Mesenchymal stem cell (in vitro differentiated cells and primary cell): ENCODE data around the gene GATAD1. TPM values are rescaled to one million over a fixed set of nuclear protein-coding genes. Genes with fewer than 3 reads are reported as not detected.

Experiments used
- DNase-seq: peaks from one replicate; pipeline ENCODE4 v3.0.0-alpha.2; 2013
- H2AFZ ChIP-seq: one replicate; pipeline ENCODE4 v1.6.1; 2013; ENCODE audit warnings: low read depth, mild to moderate bottlenecking, control low read depth, inconsistent platforms, low read length, moderate library complexity
- H2AK5ac ChIP-seq: 2 replicates; pipeline ENCODE4 v1.6.1; 2013; ENCODE audit warnings: low read length, moderate library complexity, mild to moderate bottlenecking, inconsistent platforms; ENCODE audit not compliant: severe bottlenecking
- H2BK120ac ChIP-seq: one replicate; pipeline ENCODE4 v1.6.1; 2013; ENCODE audit warnings: low read depth, mild to moderate bottlenecking, inconsistent platforms, low read length, moderate library complexity
- H2BK12ac ChIP-seq, 2 experiments: one replicate each; pipeline ENCODE4 v1.6.1; 2013; ENCODE audit warnings: inconsistent platforms in 2 of 2, low read length in 2 of 2, mild to moderate bottlenecking in 2 of 2, moderate library complexity in 2 of 2, control low read depth in 1 of 2
- H2BK15ac ChIP-seq: one replicate; pipeline ENCODE4 v1.6.1; 2013; ENCODE audit warnings: mild to moderate bottlenecking, low read depth, inconsistent platforms; ENCODE audit not compliant: poor library complexity, severe bottlenecking
- H2BK5ac ChIP-seq: 2 replicates; pipeline ENCODE4 v1.6.1; 2013; ENCODE audit warnings: low read depth, mild to moderate bottlenecking, low read length, control low read depth, inconsistent platforms; ENCODE audit not compliant: poor library complexity, severe bottlenecking
- H3K14ac ChIP-seq, 2 experiments: one replicate each; pipeline ENCODE4 v1.6.1; 2013; ENCODE audit warnings: inconsistent platforms in 2 of 2, low read length in 2 of 2, control low read depth in 1 of 2, mild to moderate bottlenecking in 1 of 2, moderate library complexity in 1 of 2
- H3K18ac ChIP-seq, 2 experiments: one replicate each; pipeline ENCODE4 v1.6.1; 2013; ENCODE audit warnings: inconsistent platforms in 2 of 2, low read length in 2 of 2, control low read depth in 1 of 2, low read depth in 1 of 2, mild to moderate bottlenecking in 1 of 2
- H3K23ac ChIP-seq, 2 experiments: one replicate each; pipeline ENCODE4 v1.6.1; 2013; ENCODE audit warnings: inconsistent platforms in 2 of 2, low read length in 2 of 2, mild to moderate bottlenecking in 2 of 2, moderate library complexity in 2 of 2, control low read depth in 1 of 2
- H3K27ac ChIP-seq: 2 replicates; pipeline ENCODE4 v1.5.1; 2013; ENCODE audit warnings: mild to moderate bottlenecking, moderate library complexity, low read length, control low read depth, inconsistent platforms; ENCODE audit not compliant: poor library complexity, severe bottlenecking
- H3K27me3 ChIP-seq, 2 experiments: 2 replicates each; pipeline versions ENCODE4 v1.6.1 to v1.7.0; 2013; ENCODE audit warnings: low read length in 2 of 2, mild to moderate bottlenecking in 2 of 2, moderate library complexity in 2 of 2, control low read depth in 1 of 2, inconsistent platforms in 1 of 2; ENCODE audit not compliant: control insufficient read depth in 1 of 2, insufficient read depth in 1 of 2
- H3K36me3 ChIP-seq, 2 experiments: 2 replicates each; pipeline versions ENCODE4 v1.6.1 to v1.7.0; 2013; ENCODE audit warnings: low read length in 2 of 2, control low read depth in 1 of 2, inconsistent platforms in 1 of 2, low read depth in 1 of 2, mild to moderate bottlenecking in 1 of 2; ENCODE audit not compliant: insufficient read depth in 2 of 2, control insufficient read depth in 1 of 2
- H3K4ac ChIP-seq, 2 experiments: one replicate each; pipeline ENCODE4 v1.6.1; 2013; ENCODE audit warnings: inconsistent platforms in 2 of 2, low read length in 2 of 2, mild to moderate bottlenecking in 2 of 2, moderate library complexity in 2 of 2, control low read depth in 1 of 2, low read depth in 1 of 2
- H3K4me1 ChIP-seq: 2 replicates; pipeline ENCODE4 v1.6.1; 2013; ENCODE audit warnings: low read depth, low read length, control low read depth; ENCODE audit not compliant: control insufficient read depth, insufficient read depth
- H3K4me2 ChIP-seq: 2 replicates; pipeline ENCODE4 v1.6.1; 2013; ENCODE audit warnings: low read length, mild to moderate bottlenecking, inconsistent platforms; ENCODE audit not compliant: poor library complexity, severe bottlenecking
- H3K4me3 ChIP-seq, 2 experiments: 2 replicates each; pipeline versions ENCODE4 v1.5.1 to v1.7.0; 2013; ENCODE audit warnings: low read length in 2 of 2, mild to moderate bottlenecking in 2 of 2, control low read depth in 1 of 2, low read depth in 1 of 2; ENCODE audit not compliant: insufficient read depth in 1 of 2
- H3K79me1 ChIP-seq: replicated peaks from 2 replicates; pipeline ENCODE4 v1.6.1; 2013; ENCODE audit warnings: mild to moderate bottlenecking, control low read depth, low read length, inconsistent platforms; ENCODE audit not compliant: poor library complexity, severe bottlenecking
- H3K9ac ChIP-seq: 2 replicates; pipeline ENCODE4 v1.7.0; 2013; ENCODE audit warnings: mild to moderate bottlenecking, low read length, moderate library complexity
- H3K9me3 ChIP-seq: 2 replicates; pipeline ENCODE4 v1.7.0; 2013; ENCODE audit warnings: mild to moderate bottlenecking, low read length; ENCODE audit not compliant: control insufficient read depth
- H4K8ac ChIP-seq: one replicate; pipeline ENCODE4 v1.6.1; 2013; ENCODE audit warnings: inconsistent platforms, mild to moderate bottlenecking, low read length, moderate library complexity
- H4K91ac ChIP-seq: one replicate; pipeline ENCODE4 v1.6.1; 2013; ENCODE audit warnings: mild to moderate bottlenecking, low read length, inconsistent platforms
- WGBS: methylation state at CpG from one replicate; pipeline ENCODE4 v1.1.7; 2013; ENCODE audit warnings: mixed read lengths; 5-methylcytosine and 5-hydroxymethylcytosine counted together
- polyA plus RNA-seq, 2 experiments: library from polyadenylated mRNA; stranded (reverse); fragments of 200-250 nt; gene quantifications; one replicate each; pipeline ENCODE4 v1.2.3, GENCODE V29; 2013

Gene GATAD1
- 29.5 TPM for polyA plus RNA-seq (2013, experiment 1 of 2)
- 29.2 TPM for polyA plus RNA-seq (2013, experiment 2 of 2)

GRCh38 chr7:92447345-92448204 is at the start of gene GATAD1:
GATAD1 (plus strand) TSS chr7:92447482; CDS start chr7:92447730, 248 bp downstream.
- H3K36me3 ChIP-seq, result peaks cover 8 to 35% of the 10 kb centered on the region in 2 experiments
- H3K27me3 ChIP-seq, result no peaks in the 10 kb centered on the region
- peak within 1 kb of the TSS; percentile 81 for H3K4me2 ChIP-seq
- no peak within 1 kb of the TSS for H2BK12ac ChIP-seq
- H3K4me1 ChIP-seq, result no peaks in the 10 kb centered on the region
- peak within 1 kb of the TSS in 1 of 2 experiments; percentile 81 for H3K14ac ChIP-seq
- H3K18ac ChIP-seq, result peak within 1 kb of the TSS; percentile 70 to 95
- peak within 1 kb of the TSS; percentile 96 for H4K91ac ChIP-seq
- H3K79me1 ChIP-seq, result peaks cover 8% of the 10 kb centered on the region
- peak within 1 kb of the TSS; percentile 85 to 88 for H3K4me3 ChIP-seq
- WGBS, result 1% methylated on average over 50 of the region's 87 CpGs
- H2BK15ac ChIP-seq, result peak within 1 kb of the TSS; percentile 99
- peak within 1 kb of the TSS; percentile 28 to 97 for H3K4ac ChIP-seq
- no peak within 1 kb of the TSS for H3K27ac ChIP-seq
- no peaks in the 10 kb centered on the region for H3K9me3 ChIP-seq
- H2BK120ac ChIP-seq, result peak within 1 kb of the TSS; percentile 90
- peak within 1 kb of the TSS; percentile 95 for H3K9ac ChIP-seq
- peak within 1 kb of the TSS; percentile 96 for H4K8ac ChIP-seq
- peak within 1 kb of the TSS; percentile 58 for H2BK5ac ChIP-seq
- no peak within 1 kb of the TSS for H2AK5ac ChIP-seq
- DNase-seq, result peak; percentile 91
- H2AFZ ChIP-seq, result peak within 1 kb of the TSS; percentile 3
- H3K23ac ChIP-seq, result peak within 1 kb of the TSS in 1 of 2 experiments; percentile 92

GRCh38 chr7:92397542-92397941 is 49.7 kb upstream of the GATAD1 start:
- H3K9ac ChIP-seq, result no peak overlapping the region
- 98% methylated on average over 5 of the region's 6 CpGs for WGBS

GRCh38 chr7:92400013-92400412 is 47.3 kb upstream of the GATAD1 start:
- Histone ChIP-seq H2AK5ac (no peak overlapping the region), H4K8ac (no peak overlapping the region), H3K4me1 (no peaks in the 10 kb centered on the region), H3K27ac (no peak overlapping the region), H3K18ac (no peak overlapping the region), H2BK120ac (no peak overlapping the region), H3K23ac (no peak overlapping the region), H3K27me3 (no peaks in the 10 kb centered on the region), H2AFZ (no peak overlapping the region), H3K9ac (no peak overlapping the region), H2BK15ac (no peak overlapping the region), H3K4me2 (no peak overlapping the region), H4K91ac (no peak overlapping the region), H2BK12ac (no peak overlapping the region), H2BK5ac (no peak overlapping the region), H3K79me1 (peaks cover 1% of the 10 kb centered on the region), H3K4me3 (no peak overlapping the region), H3K4ac (no peak overlapping the region), H3K14ac (no peak overlapping the region), H3K9me3 (no peaks in the 10 kb centered on the region), H3K36me3 (peaks cover 18 to 51% of the 10 kb centered on the region in 2 experiments)
- WGBS, result 100% methylated on average over 2 of the region's 2 CpGs
- DNase-seq, result no peak

More at GRCh38 chr7:92397542-92397941, 49.7 kb upstream of the GATAD1 start:
- Histone ChIP-seq H3K18ac (no peak overlapping the region), H3K14ac (no peak overlapping the region), H3K27ac (no peak overlapping the region), H3K4me3 (no peak overlapping the region), H2BK15ac (no peak overlapping the region), H3K79me1 (no peaks in the 10 kb centered on the region), H2BK5ac (no peak overlapping the region), H4K8ac (no peak overlapping the region), H4K91ac (no peak overlapping the region), H3K4me2 (no peak overlapping the region), H3K4me1 (no peaks in the 10 kb centered on the region), H3K27me3 (no peaks in the 10 kb centered on the region), H3K23ac (no peak overlapping the region), H2AK5ac (no peak overlapping the region), H2AFZ (no peak overlapping the region), H3K36me3 (peaks cover 15 to 66% of the 10 kb centered on the region in 2 experiments), H2BK120ac (no peak overlapping the region), H2BK12ac (no peak overlapping the region), H3K9me3 (no peaks in the 10 kb centered on the region), H3K4ac (no peak overlapping the region)
- no peak for DNase-seq

GRCh38 chr7:92402920-92403759 is 44.1 kb upstream of the GATAD1 start:
- no peak overlapping the region for H2BK12ac ChIP-seq
- H2AFZ ChIP-seq, result no peak overlapping the region
- H3K79me1 ChIP-seq, result peaks cover 1% of the 10 kb centered on the region
- no peak overlapping the region for H2BK120ac ChIP-seq
- H3K18ac ChIP-seq, result no peak overlapping the region
- no peaks in the 10 kb centered on the region for H3K9me3 ChIP-seq
- no peak overlapping the region for H3K14ac ChIP-seq
- H2AK5ac ChIP-seq, result no peak overlapping the region
- no peaks in the 10 kb centered on the region for H3K4me1 ChIP-seq
- H3K27me3 ChIP-seq, result no peaks in the 10 kb centered on the region
- no peak overlapping the region for H3K4ac ChIP-seq
- H3K4me2 ChIP-seq, result no peak overlapping the region
- WGBS, result 70% methylated on average over 4 of the region's 4 CpGs
- peak overlapping the region; percentile 9 for H3K9ac ChIP-seq
- H3K36me3 ChIP-seq, result peaks cover 9 to 27% of the 10 kb centered on the region in 2 experiments
- H2BK5ac ChIP-seq, result no peak overlapping the region
- no peak overlapping the region for H3K4me3 ChIP-seq
- peak; percentile 23 for DNase-seq
- H4K8ac ChIP-seq, result no peak overlapping the region
- no peak overlapping the region for H3K23ac ChIP-seq
- H4K91ac ChIP-seq, result no peak overlapping the region
- H3K27ac ChIP-seq, result no peak overlapping the region
- no peak overlapping the region for H2BK15ac ChIP-seq
